BE2C (cell line): ENCODE data around the gene PCBP3.
"Not testable (repeated sequence)": the region's sequence is repeated elsewhere in the genome, so short reads cannot be mapped to it uniquely, and the experiment has no call there.

Experiments
- DNase-seq: peaks from one replicate; pipeline ENCODE4 v3.0.0-alpha.2; 2020
- H3K27me3 ChIP-seq: fragments of 250-450 bp; sonication (Bioruptor Pico); 2 replicates; pipeline ENCODE4 v1.5.1; 2020; ENCODE audit warnings: mild to moderate bottlenecking
- H3K36me3 ChIP-seq: fragments of 250-450 bp; sonication (Bioruptor Pico); 2 replicates; pipeline ENCODE4 v1.5.1; 2020; ENCODE audit warnings: mild to moderate bottlenecking
- H3K4me1 ChIP-seq: fragments of 250-450 bp; sonication (Bioruptor Pico); 2 replicates; pipeline ENCODE4 v1.5.1; 2020
- H3K4me3 ChIP-seq: 2 replicates; pipeline ENCODE4 v1.5.1; 2011; ENCODE audit warnings: low read depth, low read length
- H3K9me3 ChIP-seq: fragments of 250-450 bp; sonication (Bioruptor Pico); 2 replicates; pipeline ENCODE4 v1.5.1; 2020
- TF ChIP-seq, protein P1 (sequence below): IDR thresholded peaks from 2 replicates; pipeline ENCODE4 v1.5.1; 2012; ENCODE audit warnings: mild to moderate bottlenecking, low read depth, low read length

Gene PCBP3

DNA sequence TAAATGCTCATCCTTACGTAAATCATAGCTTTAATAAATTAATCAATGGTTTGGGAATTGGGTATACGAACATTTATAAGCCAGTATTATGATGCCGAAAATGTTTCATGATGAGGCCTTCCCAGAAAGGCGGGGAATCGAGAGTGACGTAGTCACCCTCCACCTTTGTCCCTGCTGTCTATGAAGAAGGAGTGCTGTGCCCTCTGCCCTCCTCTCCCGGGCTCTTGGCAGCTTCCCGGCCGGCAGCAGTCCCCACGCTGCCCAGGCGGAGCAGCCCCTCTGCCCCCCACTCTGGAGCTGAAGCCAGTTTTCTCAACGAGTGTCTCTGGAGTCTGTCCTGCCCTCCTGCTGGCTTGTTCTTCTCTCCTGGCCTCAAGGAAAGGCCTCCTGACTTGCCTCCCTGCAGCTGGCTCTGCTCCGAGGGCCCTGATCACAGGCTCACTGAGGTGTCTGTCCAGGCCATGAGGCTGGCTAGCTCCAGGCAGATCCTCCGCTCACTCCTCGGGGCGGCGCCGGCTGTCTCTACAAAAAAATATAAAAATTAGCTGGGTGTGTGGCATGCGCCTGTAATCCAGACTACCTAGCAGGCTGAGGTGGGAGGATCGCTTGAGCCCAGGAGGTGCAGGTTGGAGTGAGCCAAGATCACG, 187.3 kb downstream of the PCBP3 start:
- H3K4me1 ChIP-seq = peaks cover 7% of the 10 kb centered on the region
- TF ChIP-seq, protein P1, sequence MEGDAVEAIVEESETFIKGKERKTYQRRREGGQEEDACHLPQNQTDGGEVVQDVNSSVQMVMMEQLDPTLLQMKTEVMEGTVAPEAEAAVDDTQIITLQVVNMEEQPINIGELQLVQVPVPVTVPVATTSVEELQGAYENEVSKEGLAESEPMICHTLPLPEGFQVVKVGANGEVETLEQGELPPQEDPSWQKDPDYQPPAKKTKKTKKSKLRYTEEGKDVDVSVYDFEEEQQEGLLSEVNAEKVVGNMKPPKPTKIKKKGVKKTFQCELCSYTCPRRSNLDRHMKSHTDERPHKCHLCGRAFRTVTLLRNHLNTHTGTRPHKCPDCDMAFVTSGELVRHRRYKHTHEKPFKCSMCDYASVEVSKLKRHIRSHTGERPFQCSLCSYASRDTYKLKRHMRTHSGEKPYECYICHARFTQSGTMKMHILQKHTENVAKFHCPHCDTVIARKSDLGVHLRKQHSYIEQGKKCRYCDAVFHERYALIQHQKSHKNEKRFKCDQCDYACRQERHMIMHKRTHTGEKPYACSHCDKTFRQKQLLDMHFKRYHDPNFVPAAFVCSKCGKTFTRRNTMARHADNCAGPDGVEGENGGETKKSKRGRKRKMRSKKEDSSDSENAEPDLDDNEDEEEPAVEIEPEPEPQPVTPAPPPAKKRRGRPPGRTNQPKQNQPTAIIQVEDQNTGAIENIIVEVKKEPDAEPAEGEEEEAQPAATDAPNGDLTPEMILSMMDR = no peak
- DNase-seq = no peak
- no peaks in the 10 kb centered on the region; the same call in 1 of the 2 replicates for H3K27me3 ChIP-seq
- H3K4me3 ChIP-seq = no peak overlapping the region
- peaks cover 6% of the 10 kb centered on the region; the same call in 1 of the 2 replicates for H3K36me3 ChIP-seq
- no peaks in the 10 kb centered on the region for H3K9me3 ChIP-seq

DNA sequence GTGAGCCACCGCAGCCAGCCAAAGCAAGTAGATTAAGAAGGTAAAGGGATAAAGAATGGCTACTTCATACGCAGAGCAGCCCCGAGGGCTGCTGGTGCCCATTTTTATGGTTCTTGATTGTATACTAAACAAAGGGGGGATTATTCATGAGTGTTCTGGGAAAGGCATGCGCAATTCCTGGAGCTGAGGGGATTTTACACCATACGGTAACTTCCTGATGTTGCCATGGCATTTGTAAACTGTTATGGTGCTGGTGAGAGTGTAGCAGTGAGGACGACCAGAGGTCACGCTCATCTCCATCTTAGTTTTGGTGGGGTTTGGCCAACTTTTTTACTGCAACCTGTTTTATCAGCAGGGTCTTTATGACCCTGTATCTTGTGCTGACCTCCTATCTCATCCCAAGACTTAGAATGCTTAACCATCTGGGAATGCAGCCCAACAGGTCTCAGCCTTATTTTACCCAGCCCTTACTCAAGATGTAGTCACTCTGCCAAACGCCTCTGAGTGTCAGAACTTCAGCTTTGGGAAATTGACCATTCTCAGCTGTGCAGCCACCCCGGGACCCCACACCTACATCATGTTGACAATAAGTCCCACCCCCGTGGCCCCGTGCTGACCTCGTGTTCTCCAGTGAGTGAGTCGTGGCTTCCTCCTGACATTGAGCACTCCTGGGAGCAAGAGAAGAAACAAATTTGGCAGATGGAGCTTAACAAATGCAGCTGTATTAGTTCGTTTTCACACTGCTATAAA, 188.6 kb downstream of the PCBP3 start:
- TF ChIP-seq, protein P1 = no peak
- no peak for DNase-seq
- Histone ChIP-seq H3K27me3 (no peaks in the 10 kb centered on the region; the same call in 1 of the 2 replicates), H3K36me3 (peaks cover under 1% of the 10 kb centered on the region; the same call in 1 of the 2 replicates), H3K4me1 (peaks cover 11% of the 10 kb centered on the region), H3K9me3 (no peaks in the 10 kb centered on the region), H3K4me3 (no peak overlapping the region)

DNA sequence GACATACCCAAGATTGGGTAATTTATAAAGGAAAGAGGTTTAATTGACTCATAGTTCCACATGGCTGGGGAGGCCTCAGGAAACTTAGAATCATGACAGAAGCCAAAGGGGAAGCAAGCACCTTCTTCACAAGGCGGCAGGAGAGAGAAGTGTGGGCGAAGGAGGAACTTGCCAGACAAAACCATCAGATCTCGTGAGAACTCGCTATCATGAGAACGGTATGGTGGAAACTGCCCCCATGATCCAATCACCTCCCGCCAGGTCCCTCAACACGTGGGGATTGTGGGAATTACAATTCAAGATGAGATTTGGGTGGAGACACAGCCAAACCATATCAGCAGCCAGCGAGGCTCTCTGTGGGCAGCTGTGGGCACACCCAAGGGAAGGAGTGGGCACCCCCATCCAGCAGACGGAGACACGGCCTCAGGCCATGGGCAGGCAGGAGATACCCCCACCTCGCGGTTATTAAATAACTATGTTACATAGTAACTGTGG, 189.3 kb downstream of the PCBP3 start:
- DNase-seq, H3K4me3 ChIP-seq, H3K9me3 ChIP-seq, H3K36me3 ChIP-seq, H3K27me3 ChIP-seq: not testable (repeated sequence)
- H3K4me1 ChIP-seq = peaks cover 11% of the 10 kb centered on the region

DNA sequence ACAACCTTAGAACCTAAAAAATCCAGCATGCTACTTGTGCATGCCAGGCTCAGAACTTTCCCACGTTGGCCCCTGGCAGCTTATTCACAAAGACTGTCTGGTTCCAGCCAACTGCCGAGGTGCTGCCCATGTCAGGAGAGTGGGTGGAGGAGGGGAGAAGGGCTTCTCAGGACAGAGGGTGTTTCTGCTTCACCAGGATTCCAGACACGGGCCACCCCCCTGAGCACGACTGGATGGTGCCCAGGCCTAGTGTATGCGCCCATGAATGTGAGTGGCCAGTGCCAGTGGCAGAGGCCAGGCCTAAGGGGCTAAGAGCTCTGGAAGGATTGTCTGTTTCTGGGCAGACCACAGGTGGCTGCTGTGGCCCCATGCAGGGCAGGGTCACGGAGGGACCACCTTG, 189.9 kb downstream of the PCBP3 start:
- TF ChIP-seq, protein P1 = no peak
- no peak for DNase-seq

DNA sequence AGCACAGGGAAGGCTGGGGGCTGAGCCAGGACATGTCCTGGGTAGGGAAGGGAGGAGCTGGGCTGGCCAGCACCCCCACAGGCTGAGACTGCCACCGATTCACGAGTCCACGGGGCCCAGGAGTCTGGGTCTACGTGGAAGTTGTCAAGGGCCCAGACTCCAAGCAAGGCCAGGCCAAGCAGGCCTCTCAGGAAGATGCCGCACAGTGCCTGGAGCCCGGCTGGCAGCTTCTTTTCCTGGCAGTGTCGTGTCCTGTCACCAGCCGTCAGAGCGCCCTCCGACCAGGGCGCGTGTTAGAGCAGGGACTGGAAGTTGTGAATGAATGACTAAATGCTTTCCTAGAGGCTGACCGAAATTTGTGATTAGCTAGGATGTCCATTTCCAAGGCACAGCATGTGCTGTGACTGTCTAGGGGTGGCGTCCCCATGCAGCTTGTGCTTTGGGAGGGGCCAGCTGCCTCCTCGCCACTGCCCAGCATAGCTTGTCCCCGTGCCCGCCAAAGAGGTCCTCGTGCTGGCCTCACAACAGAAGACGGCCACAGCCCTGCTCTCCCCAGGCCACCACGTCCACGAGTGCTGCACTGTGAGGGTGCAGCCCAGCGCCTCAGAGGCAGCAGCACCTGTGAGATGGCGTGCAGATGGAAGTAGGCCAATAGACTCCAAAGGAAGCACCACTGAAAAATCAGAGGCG, 190.6 kb downstream of the PCBP3 start:
- no peaks in the 10 kb centered on the region for H3K36me3 ChIP-seq
- TF ChIP-seq, protein P1 = no peak
- DNase-seq = no peak
- H3K4me1 ChIP-seq = peaks cover 11% of the 10 kb centered on the region
- no peak overlapping the region for H3K4me3 ChIP-seq
- H3K27me3 ChIP-seq = no peaks in the 10 kb centered on the region
- H3K9me3 ChIP-seq = no peaks in the 10 kb centered on the region

More for the DNA sequence above, 189.9 kb downstream of the PCBP3 start:
- Histone ChIP-seq H3K27me3 (no peaks in the 10 kb centered on the region), H3K4me3 (no peak overlapping the region), H3K36me3 (no peaks in the 10 kb centered on the region), H3K9me3 (no peaks in the 10 kb centered on the region), H3K4me1 (peaks cover 11% of the 10 kb centered on the region)

DNA sequence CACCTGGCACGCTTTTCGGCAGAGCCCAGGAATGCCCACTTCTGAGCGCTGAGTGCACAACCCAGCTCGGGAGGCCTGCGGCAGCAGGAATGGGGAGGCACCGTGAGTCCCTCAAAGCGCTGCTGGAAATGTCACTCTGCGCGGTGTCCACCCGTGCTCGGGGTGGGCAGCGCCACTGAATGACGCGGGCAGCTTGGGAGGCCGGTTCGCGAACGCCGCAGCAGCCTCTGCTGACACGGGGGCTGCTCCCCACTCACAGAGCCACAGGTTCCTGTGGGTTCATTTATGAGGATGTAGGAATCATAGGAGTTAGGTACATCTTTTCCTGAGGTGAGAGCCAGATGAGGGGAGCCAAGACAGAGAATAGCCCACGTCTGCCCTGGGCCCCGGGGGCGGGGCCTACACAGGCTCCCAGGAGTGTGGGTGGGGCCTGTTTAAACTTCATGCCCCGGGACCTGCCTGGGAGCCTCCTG, 191.3 kb downstream of the PCBP3 start:
- Histone ChIP-seq H3K36me3 (no peaks in the 10 kb centered on the region), H3K4me1 (peaks cover 11% of the 10 kb centered on the region), H3K9me3 (no peaks in the 10 kb centered on the region), H3K4me3 (no peak overlapping the region), H3K27me3 (no peaks in the 10 kb centered on the region)
- no peak for DNase-seq
- TF ChIP-seq, protein P1 = no peak
